Effector CD8-positive, alpha-beta T cell (primary cell): ENCODE results near the gene PRLR.
"Not testable (repeated sequence)": the region's sequence is repeated elsewhere in the genome, so short reads cannot be mapped to it uniquely, and the experiment has no call there.

Experiments
- DNase-seq: peaks from one replicate; lab custom pipeline; 2025; lab: John Stamatoyannopoulos, UW
- total RNA-seq, 4 experiments: gene quantifications; one replicate each; lab custom pipeline; 2026; lab: John Stamatoyannopoulos, UW

The PRLR gene
- 0 reads per million in 4 experiments for total RNA-seq

GRCh38 chr5:35230038-35230611 lies at the start of gene PRLR:
TSS of gene PRLR (minus strand) at chr5:35230487. CDS start at chr5:35089620, 140,867 bp downstream.
- DNase-seq: no peak

- no peak for DNase-seq
These were observed 44.7 kb upstream of the PRLR start for GRCh38 chr5:35274839-35275509.

- DNase-seq: no peak
These were observed 38.7 kb upstream of the PRLR start for GRCh38 chr5:35269006-35269405.

GRCh38 chr5:35266276-35266675 lies 36.0 kb upstream of the PRLR start:
- DNase-seq: no peak

- no peak for DNase-seq
These were observed 34.2 kb upstream of the PRLR start for GRCh38 chr5:35264509-35264908.

- no peak for DNase-seq
These were observed 33.1 kb upstream of the PRLR start for GRCh38 chr5:35263266-35263877.

GRCh38 chr5:35253582-35253981 lies 23.3 kb upstream of the PRLR start:
- no peak for DNase-seq

GRCh38 chr5:35252963-35253362 lies 22.7 kb upstream of the PRLR start:
- DNase-seq: no peak

GRCh38 chr5:35248843-35249780 lies 18.8 kb upstream of the PRLR start:
- DNase-seq: no peak

- no peak for DNase-seq
These were observed 17.4 kb upstream of the PRLR start for GRCh38 chr5:35247648-35248034.

GRCh38 chr5:35246900-35247647 lies 16.8 kb upstream of the PRLR start:
- no peak for DNase-seq

GRCh38 chr5:35246411-35246810 lies 16.1 kb upstream of the PRLR start:
- DNase-seq: no peak

GRCh38 chr5:35245371-35245770 lies 15.1 kb upstream of the PRLR start:
- DNase-seq: not testable (repeated sequence)

GRCh38 chr5:35244171-35244570 lies 13.9 kb upstream of the PRLR start:
- DNase-seq: no peak

- no peak for DNase-seq
These were observed 12.5 kb upstream of the PRLR start for GRCh38 chr5:35242702-35243258.

GRCh38 chr5:35240892-35241291 lies 10.6 kb upstream of the PRLR start:
- DNase-seq: no peak

- no peak for DNase-seq
These were observed 9.8 kb upstream of the PRLR start for GRCh38 chr5:35239911-35240610.

GRCh38 chr5:35239476-35239875 lies 9.2 kb upstream of the PRLR start:
- no peak for DNase-seq

GRCh38 chr5:35237580-35238376 lies 7.5 kb upstream of the PRLR start:
- DNase-seq: no peak

- no peak for DNase-seq
These were observed 6.5 kb upstream of the PRLR start for GRCh38 chr5:35236770-35237169.
